GM21737 (cell line): Measurements from ENCODE around the gene JMJD8.
"Not testable (repeated sequence)": the region's sequence is repeated elsewhere in the genome, so short reads cannot be mapped to it uniquely, and the experiment has no call there.

ENCODE experiments used
- ATAC-seq: cut with Tn5 transposase; IDR thresholded peaks from one replicate; pipeline ENCODE4 v1.9.1; 2021; ENCODE audit warnings: mild to moderate bottlenecking, moderate library complexity; ENCODE audit not compliant: unreplicated experiment

JMJD8 gene

GRCh38 chr16:693364-693763 is 9.2 kb upstream of the JMJD8 start:
- ATAC-seq = no peak

GRCh38 chr16:692356-693108 is 8.4 kb upstream of the JMJD8 start:
- ATAC-seq = no peak

- ATAC-seq = not testable (repeated sequence)
Measured at GRCh38 chr16:691242-691641, 7.1 kb upstream of the JMJD8 start.

DNA sequence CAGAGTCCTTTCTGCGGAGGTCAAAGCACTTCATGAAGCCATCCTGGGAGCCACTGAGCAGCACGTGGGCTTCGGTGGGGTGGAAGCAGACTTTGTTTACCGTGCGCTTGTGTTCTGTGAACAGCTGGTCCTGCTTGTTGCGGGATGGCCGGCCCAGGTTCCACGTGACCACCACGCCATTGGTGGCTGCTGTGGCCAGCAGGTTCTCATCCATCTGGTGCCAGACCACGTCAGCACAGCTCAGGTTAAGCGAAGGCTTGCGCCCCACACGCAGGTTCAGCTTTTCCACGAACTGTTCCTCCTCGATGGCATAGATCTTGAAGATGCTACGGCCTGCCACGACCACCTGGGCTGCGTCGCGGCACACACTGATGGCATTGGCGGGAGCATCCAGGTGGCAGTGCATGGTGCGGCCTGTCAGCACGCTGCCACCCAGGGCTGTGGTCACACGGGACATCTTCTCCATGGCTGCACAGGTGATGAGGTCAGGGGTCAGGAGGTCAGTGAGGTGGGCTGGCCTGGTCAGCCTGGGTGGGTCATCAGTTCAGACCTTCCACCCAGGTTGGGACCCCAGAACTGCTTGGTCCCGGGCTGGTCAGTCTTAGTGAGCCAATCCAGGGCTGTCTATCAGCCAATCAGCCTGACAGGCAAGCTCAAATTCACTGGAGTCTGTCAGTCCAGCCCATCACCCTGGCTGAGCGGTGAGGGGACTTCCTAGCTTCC is 5.2 kb upstream of the JMJD8 start:
- ATAC-seq = no peak

DNA sequence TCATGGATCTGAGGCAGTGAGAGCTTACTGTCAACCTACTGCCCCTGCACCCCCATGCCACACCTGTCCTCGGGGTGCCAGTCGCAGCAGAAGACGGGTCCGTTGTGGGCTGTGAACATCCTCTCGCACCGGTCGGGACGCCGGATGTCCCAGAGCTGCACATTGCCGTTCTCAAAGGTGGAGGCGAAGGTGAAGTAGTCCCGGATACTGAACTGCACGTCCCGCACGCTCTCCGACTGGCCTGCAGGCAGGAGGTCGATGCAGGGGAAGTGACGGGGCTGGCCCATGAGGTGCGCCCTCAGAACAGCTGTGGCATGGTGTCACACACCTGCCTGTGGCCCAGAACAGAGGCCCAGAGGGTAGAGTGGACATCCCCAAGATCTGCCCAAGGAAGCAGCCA is 3.4 kb upstream of the JMJD8 start:
- ATAC-seq = no peak

DNA sequence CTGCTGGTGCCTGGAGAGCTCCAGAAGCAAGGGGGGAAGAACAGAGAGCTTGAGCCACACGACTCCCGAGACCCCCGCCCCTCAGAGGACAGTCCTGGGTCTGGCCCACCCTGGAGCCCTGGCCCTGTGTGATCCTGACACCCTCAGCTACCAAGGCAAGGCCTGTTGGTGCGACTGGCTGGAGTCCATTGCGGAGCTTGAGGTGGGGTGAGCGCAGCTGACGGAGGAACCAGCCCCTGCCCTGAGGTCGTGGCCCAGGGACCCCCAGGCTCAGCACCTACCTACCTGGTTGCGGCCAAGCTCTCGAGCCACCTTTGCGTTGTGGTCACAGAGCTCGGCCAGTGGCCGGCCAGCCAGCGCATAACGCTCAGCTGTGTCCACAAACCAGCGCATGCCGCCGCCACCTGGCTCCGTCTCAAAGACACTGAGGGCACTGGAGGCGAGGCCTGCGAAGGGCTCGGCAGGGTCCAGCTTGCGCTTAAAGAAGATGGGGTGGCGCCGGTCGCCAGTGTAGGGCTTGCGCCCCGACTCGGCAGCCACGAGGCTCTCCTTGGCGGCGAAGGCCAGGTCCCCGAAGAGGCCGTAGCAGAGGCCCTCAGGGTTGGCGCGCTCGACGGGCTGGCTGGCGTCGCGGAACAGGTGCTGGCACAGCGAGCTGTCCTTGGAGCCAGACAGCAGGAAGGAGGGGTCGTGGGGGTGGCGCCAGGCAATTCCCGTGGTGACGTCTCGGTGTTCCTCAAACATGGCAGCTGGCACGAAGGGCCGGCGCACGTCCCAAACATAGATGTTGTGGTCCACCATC is 2.5 kb upstream of the JMJD8 start:
- ATAC-seq = no peak

GRCh38 chr16:685967-686366 is 1.8 kb upstream of the JMJD8 start:
- ATAC-seq = no peak

GRCh38 chr16:684961-685696 is 995 bp upstream of the JMJD8 start:
- ATAC-seq = no peak

- ATAC-seq = peak; percentile 0
Measured at GRCh38 chr16:683396-684070, 601 bp downstream of the JMJD8 start.

DNA sequence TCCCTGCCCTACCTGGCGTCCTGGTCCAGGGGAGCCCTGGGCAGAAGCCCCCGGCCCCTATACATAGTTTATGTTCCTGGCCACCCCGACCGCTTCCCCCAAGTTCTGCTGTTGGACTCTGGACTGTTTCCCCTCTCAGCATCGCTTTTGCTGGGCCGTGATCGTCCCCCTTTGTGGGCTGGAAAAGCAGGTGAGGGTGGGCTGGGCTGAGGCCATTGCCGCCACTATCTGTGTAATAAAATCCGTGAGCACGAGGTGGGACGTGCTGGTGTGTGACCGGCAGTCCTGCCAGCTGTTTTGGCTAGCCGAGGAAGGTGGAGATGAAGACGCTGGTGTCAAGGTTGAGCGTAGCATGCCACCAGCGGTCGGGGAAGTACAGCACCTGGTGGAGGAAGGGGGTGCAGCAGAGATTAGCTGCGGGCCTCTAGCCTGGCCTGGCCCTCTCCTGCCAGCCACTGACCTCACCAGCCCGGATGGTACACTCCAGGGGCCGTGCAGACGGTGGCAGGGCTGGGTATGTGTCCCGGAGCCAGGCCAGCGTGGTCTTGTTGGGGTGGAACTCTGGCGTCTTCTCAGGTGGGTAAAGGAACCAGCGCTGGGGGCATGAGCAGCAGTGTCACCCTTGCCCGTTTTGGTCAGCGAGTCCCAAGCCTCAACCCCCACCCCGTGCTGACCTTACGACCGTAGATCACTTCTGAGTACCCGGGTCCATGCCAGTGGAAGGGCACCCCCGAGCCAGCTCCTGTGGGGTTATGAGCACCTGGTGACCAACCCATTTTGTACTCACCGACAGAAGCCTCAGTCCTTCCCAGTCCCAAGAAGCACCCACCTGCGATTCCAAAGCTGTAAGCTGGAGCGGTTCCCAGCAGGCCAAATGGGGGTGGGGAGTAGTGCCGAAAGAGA is 1.4 kb downstream of the JMJD8 start:
- ATAC-seq = no peak

DNA sequence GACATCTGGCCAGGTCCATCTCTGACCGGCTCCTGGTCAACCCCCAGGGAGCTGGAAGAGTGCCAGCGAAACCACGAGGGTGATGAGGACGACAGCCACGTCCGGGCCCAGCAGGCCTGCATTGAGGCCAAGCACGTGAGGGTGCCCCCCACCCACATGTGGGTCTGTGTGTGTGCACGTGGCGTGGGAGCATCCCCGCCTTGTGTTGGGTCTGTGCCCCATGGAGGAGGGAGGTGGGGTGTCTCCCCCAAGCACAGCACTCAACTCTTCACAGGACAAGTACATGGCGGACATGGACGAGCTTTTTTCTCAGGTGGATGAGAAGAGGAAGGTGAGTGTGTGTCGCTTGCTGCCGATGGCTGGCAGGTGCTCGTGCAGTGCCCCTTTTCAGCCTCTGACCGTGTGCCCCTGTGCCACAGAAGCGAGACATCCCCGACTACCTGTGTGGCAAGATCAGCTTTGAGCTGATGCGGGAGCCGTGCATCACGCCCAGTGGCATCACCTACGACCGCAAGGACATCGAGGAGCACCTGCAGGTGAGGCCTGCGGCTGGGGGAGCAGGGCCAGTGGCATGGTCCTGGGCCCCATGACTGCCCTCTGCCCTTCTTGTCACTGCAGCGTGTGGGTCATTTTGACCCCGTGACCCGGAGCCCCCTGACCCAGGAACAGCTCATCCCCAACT is 2.2 kb downstream of the JMJD8 start:
- no peak for ATAC-seq

- no peak for ATAC-seq
Measured at GRCh38 chr16:680967-681745, 3.0 kb downstream of the JMJD8 start.

GRCh38 chr16:680625-680945 is 3.5 kb downstream of the JMJD8 start:
- ATAC-seq = no peak

DNA sequence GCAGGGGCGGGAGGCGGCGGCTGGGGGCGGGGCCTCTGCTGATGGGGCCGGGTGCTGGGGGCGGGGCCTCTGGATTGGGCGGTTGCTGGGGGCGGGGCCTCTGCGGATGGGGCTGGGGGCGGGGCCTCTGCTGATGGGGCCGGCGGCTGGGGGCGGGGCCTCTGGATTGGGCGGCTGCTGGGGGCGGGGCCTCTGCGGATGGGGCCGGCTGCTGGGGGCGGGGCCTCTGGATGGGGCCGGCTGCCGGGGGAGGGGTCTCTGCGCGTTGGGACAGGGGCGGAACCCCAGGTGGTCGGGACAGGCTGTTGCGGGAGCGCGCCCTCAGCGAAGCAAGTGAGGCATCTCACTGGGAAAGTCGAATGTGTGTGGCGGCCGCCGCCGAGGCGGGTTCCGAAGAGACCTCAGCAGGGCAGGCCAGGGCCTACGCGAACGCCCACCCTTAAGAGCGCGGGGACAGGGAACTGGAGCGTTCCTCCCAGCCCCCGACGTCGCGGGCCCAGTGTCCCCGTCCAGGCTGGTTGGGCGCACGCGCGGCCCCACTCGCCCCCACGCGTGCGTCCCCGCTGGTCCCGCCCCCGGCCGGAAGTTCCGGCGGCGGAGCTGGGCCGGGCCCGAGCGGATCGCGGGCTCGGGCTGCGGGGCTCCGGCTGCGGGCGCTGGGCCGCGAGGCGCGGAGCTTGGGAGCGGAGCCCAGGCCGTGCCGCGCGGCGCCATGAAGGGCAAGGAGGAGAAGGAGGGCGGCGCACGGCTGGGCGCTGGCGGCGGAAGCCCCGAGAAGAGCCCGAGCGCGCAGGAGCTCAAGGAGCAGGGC is 4.1 kb downstream of the JMJD8 start, which contains the start of gene STUB1:
Gene STUB1 (plus strand): TSS at position 597 of the 811 bp plus-strand sequence. CDS start 116 bp downstream, at position 713.
- peak; percentile 31 for ATAC-seq

DNA sequence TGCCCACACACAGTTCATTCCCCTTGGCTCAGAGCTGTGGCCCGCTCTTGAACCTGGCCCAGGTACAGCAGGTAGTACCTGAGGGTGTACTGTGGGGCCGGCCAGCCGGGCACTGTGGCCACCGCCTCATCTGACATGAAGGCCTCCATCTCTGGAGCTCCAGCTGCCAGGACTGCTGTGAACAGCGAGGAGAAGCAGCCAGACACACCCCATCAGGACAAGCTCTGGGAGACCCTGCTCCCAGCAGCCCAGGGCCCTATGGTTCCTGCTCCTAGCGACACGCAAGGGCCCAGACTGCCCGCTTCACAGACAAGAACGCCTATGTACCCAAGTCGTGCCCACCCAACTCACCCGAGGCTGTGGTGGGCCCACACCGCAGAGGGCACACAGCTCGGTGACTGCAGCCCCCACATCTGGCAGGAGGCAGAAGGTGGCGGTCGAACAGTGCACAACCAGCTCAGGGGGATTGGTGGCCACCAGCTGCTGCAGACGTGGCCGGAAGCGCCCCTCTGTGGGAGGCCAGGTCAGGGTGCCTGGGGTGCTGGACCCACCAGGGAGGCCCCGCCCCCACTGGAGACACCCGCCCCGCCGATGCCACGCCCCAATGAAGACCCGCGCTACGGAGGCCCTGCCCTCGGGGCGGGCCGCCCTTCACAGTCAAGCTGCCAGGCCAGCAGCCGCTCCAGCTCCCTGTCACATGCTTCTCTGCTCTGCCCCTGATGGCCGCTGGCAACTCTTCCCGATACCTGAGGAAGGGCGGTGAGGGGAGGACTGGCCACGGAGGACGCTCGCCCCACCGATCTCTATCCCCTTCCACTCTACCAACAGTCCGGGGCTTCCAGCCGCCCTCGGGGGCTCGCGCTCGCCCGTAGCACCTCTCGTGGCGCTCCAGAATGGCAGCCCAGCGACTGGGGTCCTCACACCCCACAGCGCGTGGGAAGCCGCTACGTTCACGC is 5.0 kb downstream of the JMJD8 start:
- ATAC-seq = no peak

DNA sequence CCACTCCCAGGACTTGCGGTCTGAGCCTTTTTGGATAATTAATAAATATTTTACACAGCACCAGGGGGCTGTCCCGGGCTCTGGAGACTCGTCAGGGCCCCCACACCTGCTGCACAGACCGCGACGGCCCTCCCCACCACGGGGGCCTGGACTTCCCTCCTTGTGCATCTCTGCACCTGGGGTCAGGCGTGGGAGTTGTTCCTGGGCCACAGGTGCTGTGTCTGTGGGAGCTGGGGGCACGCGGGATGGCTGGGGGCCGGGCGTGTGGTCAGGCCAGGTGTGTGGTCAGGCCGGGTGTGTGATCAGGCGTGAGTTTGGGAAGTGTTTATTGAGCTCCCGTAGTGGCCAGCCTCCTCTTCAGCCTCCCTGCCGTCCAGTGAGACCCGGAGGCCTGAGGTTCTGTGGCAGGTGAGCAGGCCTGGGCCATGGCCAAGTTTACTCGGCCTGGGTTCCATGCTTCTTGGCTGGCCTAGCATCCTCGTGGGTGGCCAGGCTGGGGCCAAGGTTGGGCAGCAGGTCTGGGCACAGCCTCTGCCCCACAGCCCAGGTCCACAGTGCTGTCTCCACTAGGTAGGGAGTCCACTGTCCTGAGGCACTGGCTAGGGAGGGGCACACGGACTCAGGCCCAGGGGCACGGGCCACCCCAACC is 5.8 kb downstream of the JMJD8 start:
- ATAC-seq = no peak
